Measurements from ENCODE around the gene CDC34.
A peak's percentile ranks its signal among the peaks of the same experiment; 100 is the strongest.

CDC34 gene

DNA sequence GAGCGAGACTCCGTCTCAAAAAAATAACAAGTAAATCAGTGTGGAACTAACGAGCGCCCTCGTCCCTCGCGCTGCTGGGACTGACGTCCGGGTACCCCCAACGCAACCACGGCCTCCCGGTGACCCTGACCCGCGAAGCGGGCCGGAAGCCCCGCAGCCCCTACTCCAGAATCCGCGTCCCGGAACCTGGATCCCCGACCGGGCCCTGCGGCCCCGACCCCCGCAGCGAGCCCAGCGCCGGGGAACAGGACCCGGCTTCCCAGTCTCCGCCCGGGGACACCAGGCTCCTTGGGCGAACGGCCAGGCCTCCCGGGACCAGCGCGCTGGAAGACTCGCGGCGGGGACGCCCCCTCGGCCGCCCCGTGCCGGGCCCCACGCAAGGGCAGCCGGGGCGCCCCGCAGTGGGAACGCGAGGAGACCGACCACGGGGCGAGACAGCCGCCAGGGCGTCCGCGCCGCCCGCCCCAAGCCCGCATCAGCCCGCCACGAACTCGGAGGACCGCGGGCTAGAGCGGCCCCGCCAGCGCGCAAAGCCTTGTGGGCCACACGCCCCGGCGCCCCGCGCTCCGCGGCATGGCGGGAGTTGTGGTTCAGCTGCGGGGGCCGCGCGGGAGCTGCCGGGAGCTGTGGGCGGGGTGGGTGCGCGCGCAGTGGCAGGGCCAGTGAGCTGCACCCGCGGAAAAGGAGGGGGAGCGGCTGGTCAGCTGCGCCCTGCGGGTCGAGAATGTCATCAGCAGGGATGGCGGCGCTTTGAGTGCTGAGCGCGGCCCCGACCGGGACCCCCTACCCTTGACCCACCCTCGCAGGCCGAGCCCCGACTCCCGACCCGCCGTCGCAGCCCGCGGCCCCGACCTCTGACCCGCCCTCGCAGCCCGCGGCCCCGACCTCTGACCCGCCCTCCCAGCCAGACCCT lies 42.8 kb upstream of the CDC34 start:
- peak; percentile 77; the same call in 1 of the 2 replicates for TF ChIP-seq ZFX (IDR thresholded peaks at IDR 0.05)
- TF ChIP-seq, protein P1, sequence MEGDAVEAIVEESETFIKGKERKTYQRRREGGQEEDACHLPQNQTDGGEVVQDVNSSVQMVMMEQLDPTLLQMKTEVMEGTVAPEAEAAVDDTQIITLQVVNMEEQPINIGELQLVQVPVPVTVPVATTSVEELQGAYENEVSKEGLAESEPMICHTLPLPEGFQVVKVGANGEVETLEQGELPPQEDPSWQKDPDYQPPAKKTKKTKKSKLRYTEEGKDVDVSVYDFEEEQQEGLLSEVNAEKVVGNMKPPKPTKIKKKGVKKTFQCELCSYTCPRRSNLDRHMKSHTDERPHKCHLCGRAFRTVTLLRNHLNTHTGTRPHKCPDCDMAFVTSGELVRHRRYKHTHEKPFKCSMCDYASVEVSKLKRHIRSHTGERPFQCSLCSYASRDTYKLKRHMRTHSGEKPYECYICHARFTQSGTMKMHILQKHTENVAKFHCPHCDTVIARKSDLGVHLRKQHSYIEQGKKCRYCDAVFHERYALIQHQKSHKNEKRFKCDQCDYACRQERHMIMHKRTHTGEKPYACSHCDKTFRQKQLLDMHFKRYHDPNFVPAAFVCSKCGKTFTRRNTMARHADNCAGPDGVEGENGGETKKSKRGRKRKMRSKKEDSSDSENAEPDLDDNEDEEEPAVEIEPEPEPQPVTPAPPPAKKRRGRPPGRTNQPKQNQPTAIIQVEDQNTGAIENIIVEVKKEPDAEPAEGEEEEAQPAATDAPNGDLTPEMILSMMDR (conservative IDR thresholded peaks at IDR 0.05), result no peak
- peak overlapping the region; percentile 90 for H3K27ac ChIP-seq

- TF ChIP-seq, protein P1 (conservative IDR thresholded peaks at IDR 0.05), result no peak
- TF ChIP-seq ZFX (IDR thresholded peaks at IDR 0.05), result 0 out of 2 replicates have a peak, but pooled peaks have one; percentile 11
- peak overlapping the region; percentile 90 for H3K27ac ChIP-seq
These were observed 42.0 kb upstream of the CDC34 start for GRCh38 chr19:489418-490196.

- H3K27ac ChIP-seq, result no peak overlapping the region
- TF ChIP-seq ZFX (IDR thresholded peaks at IDR 0.05), result no peak
- TF ChIP-seq, protein P1 (conservative IDR thresholded peaks at IDR 0.05), result no peak
These were observed 40.3 kb upstream of the CDC34 start for GRCh38 chr19:491146-491741.

- TF ChIP-seq, protein P1 (conservative IDR thresholded peaks at IDR 0.05), result no peak
- no peak for TF ChIP-seq ZFX (IDR thresholded peaks at IDR 0.05)
- H3K27ac ChIP-seq, result no peak overlapping the region
These were observed 39.4 kb upstream of the CDC34 start for GRCh38 chr19:492091-492531.

DNA sequence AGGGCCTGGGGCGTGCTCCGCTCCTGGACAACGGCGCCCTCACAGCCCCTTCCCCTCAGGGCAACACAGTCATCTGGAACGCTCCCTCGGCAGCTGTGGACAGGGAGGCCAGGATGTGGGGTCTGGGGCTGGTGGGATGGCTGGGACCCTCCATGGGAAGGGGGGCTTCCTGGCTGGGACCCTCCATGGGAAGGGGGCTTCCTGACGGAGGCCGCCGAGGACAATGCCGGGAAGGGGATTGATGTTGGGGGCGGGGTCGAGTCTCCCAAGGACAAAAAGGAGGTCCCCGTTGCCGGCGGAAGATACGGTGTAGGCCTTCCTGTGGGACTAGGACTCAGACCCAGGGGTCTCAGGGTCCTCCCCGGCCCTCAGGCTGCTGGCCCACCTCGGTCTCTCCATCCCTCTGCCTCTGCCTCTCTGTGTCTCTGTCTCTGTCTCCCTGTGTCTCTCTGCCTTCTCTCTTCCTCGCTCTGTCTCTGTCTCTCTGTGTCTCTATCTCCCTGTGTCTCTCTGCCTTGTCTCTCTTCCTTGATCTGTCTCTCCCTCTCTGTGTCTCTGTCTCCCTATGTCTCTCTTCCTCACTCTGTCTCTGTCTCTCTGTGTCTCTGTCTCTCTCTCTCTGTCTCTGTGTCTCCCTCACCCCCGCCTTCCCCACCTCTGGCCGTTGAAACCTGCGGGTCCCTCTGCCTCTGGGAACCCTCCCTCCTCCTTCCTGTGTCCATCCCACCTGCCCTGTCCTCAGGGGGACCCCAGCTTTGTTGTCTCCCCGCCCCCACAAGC lies 38.0 kb upstream of the CDC34 start:
- H3K27ac ChIP-seq, result no peak overlapping the region
- TF ChIP-seq ZFX (IDR thresholded peaks at IDR 0.05), result no peak
- TF ChIP-seq, protein P1 (conservative IDR thresholded peaks at IDR 0.05), result no peak

DNA sequence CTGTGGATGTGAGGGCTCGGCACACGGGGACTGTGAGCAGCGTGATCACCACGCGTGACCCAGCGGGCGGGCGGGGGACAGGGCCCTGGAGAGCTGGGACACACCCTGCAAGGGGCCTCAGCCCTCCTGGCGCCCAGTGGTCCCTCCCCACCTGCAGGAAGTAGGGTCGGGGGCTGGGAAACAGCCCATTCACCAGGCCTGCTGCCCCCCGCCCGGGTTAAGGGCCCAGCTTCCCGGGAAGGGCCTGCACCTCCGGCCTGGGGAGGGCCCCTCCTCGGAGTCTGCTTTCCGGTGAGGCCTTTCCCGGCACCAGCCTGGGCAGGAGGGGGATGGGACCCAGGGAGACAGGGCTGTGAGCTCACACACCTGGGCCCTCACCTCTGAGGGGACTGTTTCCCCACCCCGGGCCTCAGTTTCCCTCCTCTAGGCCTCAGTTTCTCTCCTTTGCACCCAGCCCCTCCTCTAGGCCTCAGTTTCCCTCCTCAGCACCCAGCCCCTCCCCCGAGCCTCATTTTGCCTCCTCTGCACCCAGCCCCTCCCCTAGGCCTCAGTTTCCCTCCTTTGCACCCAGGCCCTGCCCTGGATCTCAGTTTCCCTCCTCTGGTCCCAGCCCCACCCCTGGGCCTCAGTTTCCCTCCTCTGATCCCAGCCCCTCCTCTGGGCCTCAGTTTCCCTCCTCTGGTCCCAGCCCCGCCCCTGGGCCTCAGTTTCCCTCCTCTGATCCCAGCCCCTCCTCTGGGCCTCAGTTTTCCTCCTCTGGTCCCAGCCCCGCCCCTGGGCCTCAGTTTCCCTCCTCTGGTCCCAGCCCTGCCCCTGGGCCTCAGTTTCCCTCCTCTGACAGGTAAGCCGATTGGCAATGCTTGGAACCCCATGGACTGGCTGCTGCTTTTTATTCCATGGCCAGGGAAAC lies 37.1 kb upstream of the CDC34 start:
- no peak overlapping the region for H3K27ac ChIP-seq
- TF ChIP-seq, protein P1 (conservative IDR thresholded peaks at IDR 0.05), result no peak
- TF ChIP-seq ZFX (IDR thresholded peaks at IDR 0.05), result no peak
